SK-N-MC (cell line): ENCODE results near the gene RGS7.
A peak's percentile ranks its signal among the peaks of the same experiment; 100 is the strongest.

Source experiments
- DNase-seq: peaks from one replicate; pipeline ENCODE4 v3.0.0-alpha.2; 2011; ENCODE audit warnings: low read depth, low spot score
- H3K27ac ChIP-seq: fragments of 200-600 bp; sonication (generic); 2 replicates; pipeline ENCODE4 v1.5.1; 2016; ENCODE audit warnings: mixed run types
- H3K36me3 ChIP-seq: fragments of 200-600 bp; sonication (generic); 2 replicates; pipeline ENCODE4 v1.6.1; 2017; ENCODE audit warnings: antibody characterized with exemption, low read length, mixed read lengths; ENCODE audit not compliant: insufficient read depth
- H3K4me3 ChIP-seq: fragments of 200-600 bp; sonication (generic); 2 replicates; pipeline ENCODE4 v1.5.1; 2016
- H3K9ac ChIP-seq: fragments of 200-600 bp; sonication (generic); 2 replicates; pipeline ENCODE4 v1.8.0; 2017; ENCODE audit warnings: mixed run types, mixed read lengths; ENCODE audit not compliant: insufficient read length
- H3K9me3 ChIP-seq: fragments of 200-600 bp; sonication (generic); 2 replicates; pipeline ENCODE4 v1.6.1; 2017; ENCODE audit warnings: low read depth, mild to moderate bottlenecking, antibody characterized with exemption, low read length, moderate library complexity, mixed read lengths
- EZH2 ChIP-seq: fragments of 200-600 bp; sonication (generic); IDR thresholded peaks from one replicate; pipeline ENCODE4 v1.6.1; 2017; ENCODE audit warnings: antibody characterized with exemption
- FOXP2 ChIP-seq: optimal IDR thresholded peaks from 2 replicates; pipeline ENCODE3; 2011; ENCODE audit warnings: mild to moderate bottlenecking, moderate library complexity; ENCODE audit not compliant: insufficient read depth; ENCODE audit errors: extremely low read length, control extremely low read depth
- POLR2AphosphoS5 ChIP-seq: IDR thresholded peaks from 2 replicates; pipeline ENCODE4 v1.6.1; 2012; ENCODE audit warnings: mild to moderate bottlenecking, low read depth, low read length, borderline replicate concordance

The RGS7 gene

DNA sequence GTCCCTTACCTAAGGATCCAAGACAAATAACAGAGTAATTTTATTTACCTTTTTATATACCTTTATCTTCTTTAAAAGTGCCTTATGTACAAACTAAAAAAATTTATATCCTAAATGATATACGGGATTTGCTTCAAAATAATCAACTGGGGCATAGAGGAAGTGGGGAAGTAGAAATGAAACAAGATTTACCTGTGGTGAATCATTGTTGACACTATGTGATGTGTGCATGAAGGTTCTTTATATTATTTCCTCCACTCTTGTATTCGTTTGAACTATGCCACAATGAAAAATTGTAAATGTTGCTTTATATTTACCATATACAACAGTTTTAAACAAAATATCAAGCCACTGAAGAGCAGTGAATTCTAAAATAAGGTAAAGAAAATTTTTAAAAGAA is 13.0 kb downstream of the RGS7 start:
- DNase-seq = no peak
- Histone ChIP-seq H3K4me3 (no peak overlapping the region), H3K27ac (no peak overlapping the region), H3K36me3 (no peaks in the 10 kb centered on the region), H3K9me3 (no peaks in the 10 kb centered on the region), H3K9ac (no peak overlapping the region)
- TF ChIP-seq EZH2 (no peak), POLR2AphosphoS5 (no peak), FOXP2 (no peak)

- no peak overlapping the region for H3K27ac ChIP-seq
- H3K9me3 ChIP-seq = no peaks in the 10 kb centered on the region
- H3K4me3 ChIP-seq = no peak overlapping the region
- DNase-seq = no peak
- TF ChIP-seq POLR2AphosphoS5 (no peak), FOXP2 (no peak), EZH2 (no peak)
- H3K36me3 ChIP-seq = no peaks in the 10 kb centered on the region
- H3K9ac ChIP-seq = no peak overlapping the region
These were observed 20.7 kb downstream of the RGS7 start for GRCh38 chr1:241336335-241336734.

DNA sequence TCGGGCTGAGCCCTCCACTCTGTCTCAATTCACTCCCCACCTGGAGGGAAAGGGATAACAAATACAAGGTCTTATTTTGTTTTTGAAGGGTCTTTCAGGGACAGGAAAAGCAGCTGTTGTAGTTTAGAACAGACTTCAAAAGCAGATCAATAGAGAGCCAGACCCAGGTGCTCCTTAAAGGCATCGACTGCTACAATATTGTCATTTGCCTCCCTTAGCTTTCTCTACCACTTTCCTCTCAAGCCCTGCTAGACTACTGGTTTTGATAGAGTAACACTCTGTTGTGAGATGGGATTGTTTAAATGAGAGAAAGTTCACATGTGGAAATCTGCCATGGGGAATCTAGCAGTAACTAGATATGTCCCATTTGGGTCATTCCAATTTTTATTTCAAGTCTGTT is 24.0 kb downstream of the RGS7 start:
- DNase-seq = no peak
- no peaks in the 10 kb centered on the region for H3K9me3 ChIP-seq
- TF ChIP-seq POLR2AphosphoS5 (no peak), EZH2 (no peak), FOXP2 (no peak)
- H3K9ac ChIP-seq = no peak overlapping the region
- no peak overlapping the region for H3K27ac ChIP-seq
- no peaks in the 10 kb centered on the region for H3K36me3 ChIP-seq
- no peak overlapping the region for H3K4me3 ChIP-seq

DNA sequence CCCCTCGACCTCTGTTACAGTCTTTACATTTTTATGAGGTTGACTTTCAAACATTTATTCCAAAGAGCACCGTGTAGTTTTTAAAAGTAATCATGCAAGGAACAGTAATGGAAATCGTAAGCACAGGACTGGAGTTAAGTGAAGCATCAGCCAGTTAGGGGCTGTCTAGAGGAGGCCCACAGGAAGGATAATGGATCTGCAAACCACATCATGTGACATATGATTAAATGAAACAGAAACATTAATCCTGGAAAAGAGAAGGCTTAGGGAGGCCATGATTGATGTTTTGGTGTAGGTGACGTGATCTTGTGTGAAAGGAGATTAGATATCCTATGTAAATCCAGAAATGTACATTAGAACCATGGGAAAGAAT is 25.0 kb downstream of the RGS7 start:
- no peak for DNase-seq
- H3K36me3 ChIP-seq = no peaks in the 10 kb centered on the region
- no peaks in the 10 kb centered on the region for H3K9me3 ChIP-seq
- TF ChIP-seq EZH2 = no peak
- no peak for TF ChIP-seq POLR2AphosphoS5
- TF ChIP-seq FOXP2 = no peak
- H3K9ac ChIP-seq = no peak overlapping the region
- H3K27ac ChIP-seq = no peak overlapping the region
- no peak overlapping the region for H3K4me3 ChIP-seq

DNA sequence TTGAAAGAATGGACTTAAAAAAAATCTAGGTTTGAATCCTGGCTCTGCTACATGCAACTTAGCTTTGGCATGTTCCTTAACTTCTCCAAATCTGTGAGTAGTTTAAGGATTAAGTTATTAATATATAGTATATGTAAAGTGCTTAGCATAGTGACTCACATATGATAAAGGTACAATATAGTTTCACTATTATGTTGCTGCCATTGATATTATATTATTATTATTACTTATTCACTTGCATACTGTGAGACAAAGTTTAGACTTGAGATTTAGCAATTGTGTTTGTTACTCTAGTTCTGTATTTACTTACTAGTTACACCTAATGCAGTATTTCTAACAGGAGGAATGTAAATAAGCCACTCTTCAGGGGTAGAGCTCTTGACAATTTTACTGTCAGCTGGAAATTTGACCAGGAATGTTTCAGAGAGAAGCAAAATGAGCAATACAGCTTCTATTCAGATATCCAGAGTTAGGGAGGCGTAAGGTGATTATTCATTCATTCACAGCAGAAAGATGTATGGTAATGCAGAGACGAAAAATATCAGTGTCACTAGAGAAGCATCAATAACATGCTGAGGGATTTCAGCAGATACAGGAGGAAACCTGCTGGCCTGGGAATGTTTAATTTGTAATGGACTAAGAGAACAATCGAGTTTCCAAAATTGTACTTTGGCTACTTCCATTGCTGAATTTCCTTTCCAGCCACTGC is 25.5 kb downstream of the RGS7 start:
- TF ChIP-seq FOXP2 (no peak), POLR2AphosphoS5 (no peak), EZH2 (no peak)
- no peak for DNase-seq
- no peak overlapping the region for H3K4me3 ChIP-seq
- no peak overlapping the region for H3K27ac ChIP-seq
- H3K36me3 ChIP-seq = no peaks in the 10 kb centered on the region
- no peak overlapping the region for H3K9ac ChIP-seq
- H3K9me3 ChIP-seq = no peaks in the 10 kb centered on the region

DNA sequence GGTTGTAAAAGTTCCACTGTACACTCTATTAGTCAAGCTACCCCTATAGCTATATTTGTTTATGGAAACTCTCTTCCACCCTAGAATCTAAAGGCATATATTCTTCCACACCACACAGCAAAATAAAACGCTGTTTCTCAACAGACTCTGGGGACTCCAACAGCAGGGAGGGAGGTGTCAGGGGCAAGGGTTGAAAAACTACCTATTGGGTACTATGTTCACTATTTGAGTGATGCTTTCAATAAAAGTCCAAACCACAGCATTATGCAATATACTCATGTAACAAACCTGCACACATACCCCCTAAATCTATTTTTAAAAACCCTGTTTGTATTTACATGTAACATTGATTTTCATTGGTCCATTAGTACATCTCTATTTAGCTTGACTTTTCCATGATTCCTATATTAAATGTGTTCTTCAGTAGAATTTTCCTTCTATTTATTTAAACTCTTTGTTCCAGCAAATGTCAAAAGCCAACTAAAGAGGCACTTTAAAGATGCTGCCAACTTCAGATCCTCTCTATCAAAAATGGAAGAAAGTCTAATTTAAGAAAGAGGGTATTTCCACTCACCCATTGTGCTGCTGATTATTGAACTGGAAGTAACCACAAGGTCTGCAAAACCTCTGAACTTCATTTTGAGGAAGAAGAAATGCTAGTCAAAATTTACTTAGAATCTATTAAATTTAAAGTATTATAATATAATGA is 26.2 kb downstream of the RGS7 start:
- Histone ChIP-seq H3K27ac (no peak overlapping the region), H3K9ac (no peak overlapping the region), H3K36me3 (no peaks in the 10 kb centered on the region), H3K9me3 (no peaks in the 10 kb centered on the region), H3K4me3 (no peak overlapping the region)
- no peak for DNase-seq
- TF ChIP-seq FOXP2 = no peak
- no peak for TF ChIP-seq EZH2
- TF ChIP-seq POLR2AphosphoS5 = no peak

GRCh38 chr1:241325456-241325855 is 31.5 kb downstream of the RGS7 start:
- no peak for DNase-seq
- Histone ChIP-seq H3K9ac (no peak overlapping the region), H3K4me3 (no peak overlapping the region), H3K27ac (no peak overlapping the region), H3K36me3 (no peaks in the 10 kb centered on the region), H3K9me3 (no peaks in the 10 kb centered on the region)
- TF ChIP-seq POLR2AphosphoS5 = no peak
- TF ChIP-seq EZH2 = no peak
- TF ChIP-seq FOXP2 = no peak

GRCh38 chr1:241323514-241324195 is 33.4 kb downstream of the RGS7 start:
- TF ChIP-seq EZH2 (no peak), FOXP2 (no peak), POLR2AphosphoS5 (no peak)
- Histone ChIP-seq H3K4me3 (no peak overlapping the region), H3K9ac (no peak overlapping the region), H3K27ac (no peak overlapping the region), H3K36me3 (no peaks in the 10 kb centered on the region), H3K9me3 (no peaks in the 10 kb centered on the region)
- DNase-seq = peak; percentile 16
